Endothelial cell of umbilical vein (primary cell): ENCODE measurements around the gene PPP1R3G.

ENCODE experiments used
- CTCF ChIP-seq, 2 donors: IDR thresholded peaks; 1 replicate in 1 of 2; 2 replicates in 1 of 2; pipeline ENCODE4 v1.5.1; 2011; ENCODE audit warnings: low read length in 2 of 2, mild to moderate bottlenecking in 2 of 2, moderate library complexity in 2 of 2, control low read depth in 1 of 2, inconsistent platforms in 1 of 2, low read depth in 1 of 2; ENCODE audit not compliant: insufficient read depth in 1 of 2; ENCODE audit errors: extremely low read depth in 1 of 2
- EZH2 ChIP-seq: IDR thresholded peaks from 2 replicates; pipeline ENCODE4 v1.6.1; 2012; ENCODE audit warnings: borderline replicate concordance, low read depth, mild to moderate bottlenecking, moderate library complexity, low read length, inconsistent platforms; ENCODE audit not compliant: severe bottlenecking
- FOS ChIP-seq: IDR thresholded peaks from 2 replicates; pipeline ENCODE4 v1.6.1; 2011; ENCODE audit warnings: mild to moderate bottlenecking, low read length, moderate library complexity, borderline replicate concordance; ENCODE audit not compliant: insufficient read depth
- GATA2 ChIP-seq: IDR thresholded peaks from 2 replicates; pipeline ENCODE4 v1.7.0; 2011; ENCODE audit warnings: low read depth, mild to moderate bottlenecking, moderate library complexity, mixed read lengths, low read length; ENCODE audit not compliant: insufficient read length, insufficient read depth
- MAX ChIP-seq: IDR thresholded peaks from 2 replicates; pipeline ENCODE4 v1.6.1; 2011; ENCODE audit not compliant: insufficient read depth, insufficient read length
- POLR2A ChIP-seq: IDR thresholded peaks from 2 replicates; pipeline ENCODE4 v1.6.1; 2012; ENCODE audit warnings: low read depth, mild to moderate bottlenecking, control low read depth, low read length
- POLR2AphosphoS5 ChIP-seq: IDR thresholded peaks from 2 replicates; pipeline ENCODE4 v1.6.1; 2012; ENCODE audit warnings: low read depth, mild to moderate bottlenecking, control low read depth, low read length, moderate library complexity; ENCODE audit not compliant: insufficient read depth

GRCh38 chr6:5081182-5081581 lies 4.0 kb upstream of the PPP1R3G start:
- TF ChIP-seq CTCF (IDR thresholded peaks at IDR 0.05; ENCODE audit: extremely low read depth in 1 of 2, insufficient read depth in 1 of 2, low read depth in 1 of 2, low read length in 2 of 2) (no peak), POLR2A (no peak), EZH2 (no peak), FOS (no peak), POLR2AphosphoS5 (no peak), GATA2 (no peak), MAX (no peak)
